Mesothelial cell of epicardium (in vitro differentiated cells): Measurements from ENCODE around the gene DUOX1. TPM values are rescaled to one million over a fixed set of nuclear protein-coding genes. Genes with fewer than 3 reads are reported as not detected.

Experiments used
- DNase-seq, 2 experiments: peaks; one replicate each; pipeline ENCODE4 v3.0.0; 2021; ENCODE audit warnings: low spot score in 2 of 2; ENCODE audit not compliant: unreplicated experiment in 2 of 2
- H3K27ac Mint-ChIP-seq: 2 replicates; pipeline ENCODE4 v1.8.0; 2021; ENCODE audit warnings: mixed read lengths
- H3K27me3 Mint-ChIP-seq: 2 replicates; pipeline ENCODE4 v1.8.0; 2021; ENCODE audit warnings: low read depth, mixed read lengths
- H3K36me3 Mint-ChIP-seq: 2 replicates; pipeline ENCODE4 v1.8.0; 2021; ENCODE audit warnings: mixed read lengths
- H3K4me1 Mint-ChIP-seq: 2 replicates; pipeline ENCODE4 v1.8.0; 2021; ENCODE audit warnings: mixed read lengths
- H3K4me3 Mint-ChIP-seq: 2 replicates; pipeline ENCODE4 v1.8.0; 2021; ENCODE audit warnings: mild to moderate bottlenecking, moderate library complexity, mixed read lengths
- H3K9me3 Mint-ChIP-seq: 2 replicates; pipeline ENCODE4 v1.8.0; 2021; ENCODE audit warnings: mixed read lengths
- CTCF ChIP-seq: fragments of 200-600 bp; sonication (generic); IDR thresholded peaks from one replicate; pipeline ENCODE4 v1.5.0; 2021; ENCODE audit warnings: antibody characterized with exemption; ENCODE audit not compliant: unreplicated experiment
- total RNA-seq: library from RNA; stranded (reverse); gene quantifications from 3 replicates; pipeline ENCODE4 v1.2.1, GENCODE V29; 2021

The DUOX1 gene
- total RNA-seq, 1 donor from 2014 or later = 7.2 TPM

GRCh38 chr15:45107941-45108630 lies 21.7 kb upstream of the DUOX1 start:
- peaks cover 81% of the 10 kb centered on the region for H3K27me3 Mint-ChIP-seq

GRCh38 chr15:45110256-45110820 lies 19.5 kb upstream of the DUOX1 start:
- Mint-ChIP-seq H3K9me3 (no peaks in the 10 kb centered on the region), H3K36me3 (no peaks in the 10 kb centered on the region), H3K27me3 (peaks cover 83% of the 10 kb centered on the region), H3K27ac (no peak overlapping the region), H3K4me3 (no peak overlapping the region), H3K4me1 (peaks cover 14% of the 10 kb centered on the region)
- no peak for TF ChIP-seq CTCF
- DNase-seq = no peak

More at GRCh38 chr15:45107941-45108630, 21.7 kb upstream of the DUOX1 start:
- no peak for TF ChIP-seq CTCF
- Mint-ChIP-seq H3K27ac (no peak overlapping the region), H3K4me3 (no peak overlapping the region), H3K36me3 (no peaks in the 10 kb centered on the region), H3K4me1 (peaks cover 7% of the 10 kb centered on the region), H3K9me3 (no peaks in the 10 kb centered on the region)
- peak in 1 of 2 experiments; percentile 12 for DNase-seq

GRCh38 chr15:45111390-45112142 lies 18.2 kb upstream of the DUOX1 start:
- DNase-seq = no peak
- H3K27ac Mint-ChIP-seq = no peak overlapping the region
- peaks cover 83% of the 10 kb centered on the region for H3K27me3 Mint-ChIP-seq
- no peak for TF ChIP-seq CTCF
- no peaks in the 10 kb centered on the region for H3K9me3 Mint-ChIP-seq
- peak overlapping the region; percentile 36 for H3K4me3 Mint-ChIP-seq
- H3K36me3 Mint-ChIP-seq = no peaks in the 10 kb centered on the region
- peaks cover 14% of the 10 kb centered on the region for H3K4me1 Mint-ChIP-seq

- Mint-ChIP-seq H3K4me3 (peak overlapping the region; percentile 36), H3K27ac (no peak overlapping the region), H3K4me1 (peaks cover 14% of the 10 kb centered on the region), H3K27me3 (peaks cover 82% of the 10 kb centered on the region), H3K36me3 (no peaks in the 10 kb centered on the region), H3K9me3 (no peaks in the 10 kb centered on the region)
- no peak for TF ChIP-seq CTCF
- DNase-seq = no peak
Measured at GRCh38 chr15:45112143-45112590, 17.6 kb upstream of the DUOX1 start.

GRCh38 chr15:45112591-45113379 lies 17.0 kb upstream of the DUOX1 start:
- TF ChIP-seq CTCF = no peak
- no peaks in the 10 kb centered on the region for H3K36me3 Mint-ChIP-seq
- no peaks in the 10 kb centered on the region for H3K9me3 Mint-ChIP-seq
- no peak overlapping the region for H3K27ac Mint-ChIP-seq
- H3K4me1 Mint-ChIP-seq = peaks cover 14% of the 10 kb centered on the region
- peaks cover 86% of the 10 kb centered on the region for H3K27me3 Mint-ChIP-seq
- no peak for DNase-seq
- H3K4me3 Mint-ChIP-seq = peak overlapping the region; percentile 36
